GM23248 (cell line): ENCODE measurements around the gene SCTR. TPM values are rescaled to one million over a fixed set of nuclear protein-coding genes. Genes with fewer than 3 reads are reported as not detected.

Experiments
- DNase-seq: peaks from one replicate; pipeline ENCODE4 v3.0.0-alpha.2; 2015
- H2AFZ ChIP-seq: fragments of 200-600 bp; sonication (generic); 2 replicates; pipeline ENCODE4 v1.6.1; 2016; ENCODE audit warnings: antibody characterized with exemption
- H3F3A ChIP-seq: fragments of 200-600 bp; sonication (generic); 2 replicates; pipeline ENCODE4 v1.6.1; 2016; ENCODE audit warnings: mild to moderate bottlenecking, antibody characterized with exemption, mixed run types; ENCODE audit not compliant: insufficient read depth
- H3K27ac ChIP-seq: fragments of 200-600 bp; sonication (generic); 2 replicates; pipeline ENCODE4 v1.5.1; 2016; ENCODE audit warnings: mild to moderate bottlenecking
- H3K27me3 ChIP-seq: fragments of 200-600 bp; sonication (generic); replicated peaks from 2 replicates; pipeline ENCODE4 v1.6.1; 2016; ENCODE audit warnings: mild to moderate bottlenecking; ENCODE audit not compliant: insufficient read depth
- H3K36me3 ChIP-seq: fragments of 200-600 bp; sonication (generic); 2 replicates; pipeline ENCODE4 v1.6.1; 2016; ENCODE audit warnings: low read depth, mild to moderate bottlenecking
- H3K4me1 ChIP-seq: fragments of 200-600 bp; sonication (generic); 2 replicates; pipeline ENCODE4 v1.6.1; 2016; ENCODE audit warnings: mild to moderate bottlenecking; ENCODE audit not compliant: insufficient read depth
- H3K4me2 ChIP-seq: fragments of 200-600 bp; sonication (generic); one replicate; pipeline ENCODE4 v1.6.1; 2016; ENCODE audit warnings: mild to moderate bottlenecking; ENCODE audit not compliant: unreplicated experiment
- H3K4me3 ChIP-seq: fragments of 200-600 bp; sonication (generic); 2 replicates; pipeline ENCODE4 v1.5.1; 2016; ENCODE audit warnings: mild to moderate bottlenecking
- H3K79me2 ChIP-seq: fragments of 200-600 bp; sonication (generic); 2 replicates; pipeline ENCODE4 v1.6.1; 2016; ENCODE audit warnings: mild to moderate bottlenecking; ENCODE audit not compliant: insufficient read depth
- H3K9ac ChIP-seq: fragments of 200-600 bp; sonication (generic); 2 replicates; pipeline ENCODE4 v1.6.1; 2016; ENCODE audit warnings: mild to moderate bottlenecking
- H3K9me2 ChIP-seq: fragments of 200-600 bp; sonication (generic); 2 replicates; pipeline ENCODE4 v1.6.1; 2016; ENCODE audit warnings: mixed run types, mild to moderate bottlenecking, moderate library complexity; ENCODE audit not compliant: insufficient read depth
- H3K9me3 ChIP-seq: fragments of 200-600 bp; sonication (generic); one replicate; pipeline ENCODE4 v1.6.1; 2017; ENCODE audit warnings: low read depth
- H4K20me1 ChIP-seq: fragments of 200-600 bp; sonication (generic); 2 replicates; pipeline ENCODE4 v1.6.0; 2016; ENCODE audit not compliant: insufficient read depth
- EZH2 ChIP-seq: fragments of 200-600 bp; sonication (generic); IDR thresholded peaks from 2 replicates; pipeline ENCODE4 v1.6.1; 2018; ENCODE audit warnings: antibody characterized with exemption, mild to moderate bottlenecking; ENCODE audit not compliant: insufficient read depth, poor library complexity, severe bottlenecking
- EZH2phosphoT487 ChIP-seq: fragments of 200-600 bp; sonication (generic); IDR thresholded peaks from 2 replicates; pipeline ENCODE4 v1.6.1; 2018; ENCODE audit warnings: antibody characterized with exemption, moderate library complexity, mild to moderate bottlenecking, low read depth; ENCODE audit not compliant: insufficient read depth
- WGBS, 2 experiments: methylation state at CpG; one replicate each; pipeline ENCODE4 v1.1.6; 2015 to 2017; ENCODE audit warnings: low lambda C conversion rate in 2 of 2, low coverage in 1 of 2; ENCODE audit errors: missing lambda C conversion rate in 2 of 2; 5-methylcytosine and 5-hydroxymethylcytosine counted together
- in situ Hi-C: fragments of 300-500 bp; cut with MboI; formaldehyde crosslinking; loops from 2 replicates; pipeline ENCODE4 v1.15.0; 2020
- polyA plus RNA-seq: library from polyadenylated mRNA; unstranded; fragments of >200 nt; fragmentation: Nextera tagmentation; extraction: Ambion mirVana; gene quantifications from 2 replicates; pipeline ENCODE4 v1.2.1, GENCODE V29; 2016
- total RNA-seq: library from RNA; depleted of rRNA; stranded (reverse); fragments of >200 nt; shearing (Covaris generic); gene quantifications from 2 replicates; pipeline ENCODE4 v1.2.3, GENCODE V29; 2014

Gene SCTR
- total and polyA plus RNA-seq, 2 experiments from 2014 or later = not detected

DNA sequence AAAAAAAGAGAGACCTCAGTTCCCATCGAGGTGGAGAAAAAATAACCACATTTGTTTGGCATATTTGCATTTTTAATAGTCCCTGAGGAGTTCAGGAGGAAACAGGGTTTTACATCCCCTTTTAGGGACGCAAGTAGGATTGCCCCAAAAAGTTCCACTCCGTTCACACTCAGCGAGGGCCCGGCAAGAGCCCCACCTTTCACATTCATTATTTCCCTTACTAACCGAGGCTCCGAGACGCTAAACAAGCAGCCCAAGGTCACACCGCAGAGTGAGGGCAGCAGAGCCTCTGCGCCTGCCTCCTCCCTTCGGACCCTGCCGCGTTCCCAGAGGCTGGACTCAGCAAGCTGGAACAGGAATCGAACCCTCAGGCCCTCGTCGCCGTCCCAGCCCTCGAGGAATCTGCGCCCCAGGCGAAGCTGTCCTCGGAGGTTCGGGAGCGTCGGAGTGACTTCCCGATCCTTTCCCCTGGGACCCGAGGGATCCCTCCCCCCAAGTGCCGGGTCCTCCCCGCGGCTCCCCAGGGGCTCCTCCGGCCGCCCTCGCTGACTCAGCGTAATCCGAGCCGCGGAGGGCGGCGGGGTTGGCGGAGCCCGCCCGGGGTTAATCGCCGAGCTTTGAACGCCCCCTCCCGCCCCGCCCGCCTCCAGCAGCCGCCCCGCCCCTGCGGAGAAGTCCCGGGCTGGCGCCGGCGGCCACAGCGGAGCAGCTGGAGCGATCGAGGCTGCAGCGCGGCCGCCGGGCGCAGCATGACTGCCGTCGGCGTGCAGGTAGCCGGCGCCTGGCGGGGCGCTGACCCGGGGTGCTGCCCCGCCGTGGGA, 92.9 kb downstream of the SCTR start, which contains the start of gene TMEM37:
TMEM37 (plus strand) TSS at position 700 of the 821 bp plus-strand sequence; CDS start at position 750, 50 bp downstream.
- Histone ChIP-seq H3K79me2 (no peaks in the 10 kb centered on the region), H3K4me1 (no peaks in the 10 kb centered on the region), H3K9ac (0 out of 2 replicates have a peak within 1 kb of the TSS, but pooled peaks have one; percentile 13), H3K36me3 (no peaks in the 10 kb centered on the region), H3K9me3 (no peaks in the 10 kb centered on the region), H3K27me3 (peaks cover 5% of the 10 kb centered on the region; the same call in 1 of the 2 replicates), H3K27ac (no peak within 1 kb of the TSS), H2AFZ (peak within 1 kb of the TSS; percentile 59), H3K9me2 (no peaks in the 10 kb centered on the region), H4K20me1 (no peaks in the 10 kb centered on the region), H3K4me3 (peak within 1 kb of the TSS; percentile 48), H3F3A (no peaks in the 10 kb centered on the region), H3K4me2 (peak within 1 kb of the TSS; percentile 55)
- WGBS, 2 experiments = 4 to 11% methylated on average over 21 to 58 of the region's 72 CpGs
- TF ChIP-seq EZH2phosphoT487 (no peak), EZH2 (no peak)
- in situ Hi-C loops = no loop called here
- peak; percentile 74 for DNase-seq

- H3K4me1 ChIP-seq = no peaks in the 10 kb centered on the region
- 91 to 93% methylated on average over 5 of the region's 5 CpGs for WGBS, 2 experiments
- in situ Hi-C loops = no loop called here
- H3K9me2 ChIP-seq = no peaks in the 10 kb centered on the region
- peaks cover 6% of the 10 kb centered on the region; the same call in 1 of the 2 replicates for H3K27me3 ChIP-seq
- TF ChIP-seq EZH2phosphoT487 (no peak), EZH2 (no peak)
- H3K4me3 ChIP-seq = no peak overlapping the region
- no peaks in the 10 kb centered on the region for H4K20me1 ChIP-seq
- no peak overlapping the region for H2AFZ ChIP-seq
- H3K9me3 ChIP-seq = no peaks in the 10 kb centered on the region
- no peaks in the 10 kb centered on the region for H3K36me3 ChIP-seq
- DNase-seq = no peak
- no peaks in the 10 kb centered on the region for H3F3A ChIP-seq
- no peak overlapping the region for H3K9ac ChIP-seq
- no peaks in the 10 kb centered on the region for H3K79me2 ChIP-seq
- H3K4me2 ChIP-seq = no peak overlapping the region
- H3K27ac ChIP-seq = no peak overlapping the region
Observed at GRCh38 chr2:119430023-119430498, 94.2 kb downstream of the SCTR start.

DNA sequence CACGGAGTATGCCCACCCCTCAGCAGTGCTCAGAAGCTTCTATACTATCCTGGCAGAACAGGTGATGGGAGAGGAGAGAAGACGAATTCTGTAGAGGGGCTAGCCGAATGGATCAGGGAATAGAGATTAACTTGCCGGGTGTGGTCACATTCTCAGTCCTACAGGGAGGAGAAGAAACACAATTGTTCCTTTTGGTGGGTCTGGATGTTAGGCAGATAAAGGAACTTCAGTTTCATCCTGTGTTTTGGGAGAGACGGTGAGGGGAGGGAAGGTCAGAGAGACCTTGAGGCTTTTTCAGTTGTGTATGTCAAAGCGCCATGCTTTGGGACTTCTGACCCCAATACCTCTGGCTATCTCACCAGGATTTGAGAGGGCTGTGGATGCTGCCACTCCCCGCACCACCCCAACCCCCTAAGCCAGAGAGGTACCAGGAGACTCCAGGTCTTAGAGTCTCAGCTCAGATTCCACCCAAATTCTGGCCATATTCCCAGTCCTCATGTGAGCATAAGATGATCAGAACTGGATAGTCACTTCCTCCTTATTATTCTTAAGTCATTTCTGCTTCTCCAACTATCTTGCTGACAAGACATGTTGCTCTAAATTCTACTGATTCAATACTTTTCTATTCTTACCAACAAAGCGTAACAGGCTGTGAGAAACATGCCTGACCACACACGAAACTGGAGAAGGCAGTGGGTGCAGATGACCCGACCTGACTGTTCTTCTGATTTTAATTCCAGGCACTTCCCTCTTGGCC, 94.9 kb downstream of the SCTR start:
- in situ Hi-C loops = no loop called here
- Histone ChIP-seq H3K9me2 (no peaks in the 10 kb centered on the region), H3K36me3 (no peaks in the 10 kb centered on the region), H3K27me3 (peaks cover 6% of the 10 kb centered on the region; the same call in 1 of the 2 replicates), H3K9ac (no peak overlapping the region), H3F3A (no peaks in the 10 kb centered on the region), H4K20me1 (no peaks in the 10 kb centered on the region), H3K27ac (no peak overlapping the region), H2AFZ (no peak overlapping the region), H3K4me2 (no peak overlapping the region), H3K79me2 (no peaks in the 10 kb centered on the region), H3K4me1 (no peaks in the 10 kb centered on the region), H3K4me3 (no peak overlapping the region), H3K9me3 (no peaks in the 10 kb centered on the region)
- TF ChIP-seq EZH2 = no peak
- TF ChIP-seq EZH2phosphoT487 = no peak
- DNase-seq = peak; percentile 39
- WGBS, 2 experiments = 81 to 86% methylated on average over 10 of the region's 10 CpGs

DNA sequence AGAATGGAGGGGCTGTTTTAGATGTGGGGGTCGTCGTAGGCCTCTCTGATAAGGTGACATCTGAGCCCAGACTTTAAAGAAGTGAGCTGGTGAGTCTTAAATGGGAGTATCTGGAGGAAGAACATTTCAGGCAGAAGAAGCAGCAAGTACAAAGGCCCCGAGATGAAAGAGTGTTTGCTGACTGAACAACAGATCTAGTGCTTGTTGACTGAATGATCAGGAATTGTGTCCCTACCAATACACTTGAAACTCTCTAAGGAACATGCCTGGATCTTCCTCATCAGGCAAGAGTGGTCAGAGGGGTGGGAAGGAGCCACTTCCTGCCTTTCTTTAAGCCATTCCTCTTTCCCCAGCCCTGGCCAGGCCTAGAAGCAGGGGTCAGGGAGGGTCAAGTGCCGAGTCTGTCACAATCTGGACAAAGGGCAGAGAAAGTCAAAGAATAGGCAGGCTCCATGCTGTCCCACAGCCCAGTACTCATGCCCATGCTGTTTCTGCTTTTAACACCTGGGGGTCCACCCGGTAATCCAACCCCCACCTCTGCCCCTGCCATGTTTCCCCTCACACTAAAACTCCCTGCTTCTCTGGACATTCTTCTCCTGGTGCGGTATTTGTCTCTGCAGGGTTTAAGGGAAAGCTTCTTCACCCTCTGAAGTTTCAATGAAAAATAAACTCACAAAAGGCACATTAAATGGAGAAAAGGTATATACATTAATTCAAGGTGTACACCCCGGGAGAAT, 95.6 kb downstream of the SCTR start:
- in situ Hi-C loops = no loop called here

More for the DNA sequence above, 95.6 kb downstream of the SCTR start:
- Histone ChIP-seq H3K4me1 (no peaks in the 10 kb centered on the region), H2AFZ (no peak overlapping the region), H3K9ac (no peak overlapping the region), H3K27ac (no peak overlapping the region), H3K36me3 (no peaks in the 10 kb centered on the region), H3K9me3 (no peaks in the 10 kb centered on the region), H3K4me3 (no peak overlapping the region), H3K79me2 (no peaks in the 10 kb centered on the region), H3K27me3 (peaks cover 6% of the 10 kb centered on the region; the same call in 1 of the 2 replicates), H3K9me2 (no peaks in the 10 kb centered on the region), H3K4me2 (no peak overlapping the region), H3F3A (no peaks in the 10 kb centered on the region), H4K20me1 (no peaks in the 10 kb centered on the region)
- no peak for DNase-seq
- 83 to 85% methylated on average over 7 of the region's 7 CpGs for WGBS, 2 experiments
- no peak for TF ChIP-seq EZH2phosphoT487
- TF ChIP-seq EZH2 = no peak
